Measurements from ENCODE around the gene KRT16.
"Not testable (repeated sequence)": the region's sequence is repeated elsewhere in the genome, so short reads cannot be mapped to it uniquely, and the experiment has no call there.

Gene KRT16

DNA sequence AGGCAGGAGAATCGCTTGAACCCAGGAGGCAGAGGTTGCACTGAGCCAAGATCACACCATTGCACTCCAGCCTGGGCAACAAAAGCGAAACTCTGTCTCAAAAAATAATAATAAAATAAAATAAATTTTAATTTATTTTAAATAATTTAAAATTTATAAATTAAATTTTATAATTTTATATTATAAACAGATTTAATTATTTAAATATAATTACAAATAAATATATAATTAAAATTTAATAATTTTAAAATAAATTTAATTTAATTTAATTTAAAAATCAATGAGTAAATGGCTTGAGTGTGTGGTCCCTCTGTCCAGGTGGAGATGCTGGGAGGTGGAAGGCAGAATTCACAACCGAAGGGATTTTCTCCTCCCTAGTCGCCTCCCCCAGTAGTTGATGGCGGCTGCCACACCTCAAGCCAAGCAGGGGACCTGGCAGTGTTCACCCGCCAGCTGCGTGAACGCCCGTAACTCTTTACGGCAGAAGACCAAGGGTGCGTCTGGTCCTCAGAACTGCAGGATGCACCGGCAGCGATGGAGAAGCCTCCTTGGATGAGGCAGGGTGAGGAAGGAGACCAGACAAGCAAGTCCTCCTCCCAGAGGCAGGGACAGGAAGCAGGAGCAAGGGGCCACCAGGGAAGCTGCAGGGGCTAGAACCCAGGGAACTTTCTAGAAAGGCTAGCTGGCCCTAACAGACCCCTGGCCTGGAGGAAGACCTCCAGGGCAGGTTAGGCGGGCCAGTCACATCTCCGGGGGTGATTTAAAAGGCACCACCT, 34.7 kb upstream of the KRT16 start:
- no peak for DNase-seq

DNA sequence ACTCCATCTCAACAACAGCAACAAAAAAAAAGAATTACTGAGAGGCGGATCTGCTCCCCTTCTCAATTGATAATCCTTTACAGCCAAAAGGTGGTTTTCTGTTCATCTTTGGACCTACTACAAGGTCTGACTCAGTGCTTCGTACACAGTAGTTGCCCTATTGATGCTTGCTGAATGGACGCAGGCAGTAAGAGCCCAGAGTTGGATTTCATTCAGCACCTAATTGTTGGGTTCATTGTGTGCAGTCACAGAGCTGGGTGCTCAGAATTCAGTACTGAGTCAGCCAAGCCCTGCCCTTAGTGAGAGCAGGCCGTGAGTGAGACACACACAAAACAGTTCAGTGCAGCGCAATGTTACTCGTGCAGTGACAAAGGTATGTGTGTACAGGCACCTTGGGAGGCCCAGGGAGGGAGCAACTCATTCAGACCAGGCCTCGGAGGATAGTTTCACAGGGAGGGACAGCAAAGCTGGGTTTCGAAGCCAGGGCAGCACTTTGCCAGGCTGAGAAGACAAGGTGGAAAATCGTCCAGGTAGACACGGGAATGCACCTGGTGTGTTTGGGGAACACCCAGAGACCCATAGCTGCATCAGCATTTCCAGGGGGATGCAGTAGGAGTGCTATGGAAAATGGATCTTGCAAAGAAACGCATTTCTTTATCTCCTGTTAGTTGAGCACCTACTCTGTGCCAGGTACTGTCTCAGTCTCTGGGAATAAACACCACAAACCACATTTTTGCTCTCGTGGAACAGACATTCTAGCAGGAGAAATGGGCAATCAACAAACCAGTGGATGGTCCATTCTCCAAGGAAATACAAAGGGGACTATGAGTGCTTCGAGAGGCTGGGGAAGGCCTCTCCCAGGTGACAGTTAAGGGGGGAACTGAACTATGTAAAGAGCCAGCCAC, 29.9 kb upstream of the KRT16 start:
- DNase-seq = no peak

DNA sequence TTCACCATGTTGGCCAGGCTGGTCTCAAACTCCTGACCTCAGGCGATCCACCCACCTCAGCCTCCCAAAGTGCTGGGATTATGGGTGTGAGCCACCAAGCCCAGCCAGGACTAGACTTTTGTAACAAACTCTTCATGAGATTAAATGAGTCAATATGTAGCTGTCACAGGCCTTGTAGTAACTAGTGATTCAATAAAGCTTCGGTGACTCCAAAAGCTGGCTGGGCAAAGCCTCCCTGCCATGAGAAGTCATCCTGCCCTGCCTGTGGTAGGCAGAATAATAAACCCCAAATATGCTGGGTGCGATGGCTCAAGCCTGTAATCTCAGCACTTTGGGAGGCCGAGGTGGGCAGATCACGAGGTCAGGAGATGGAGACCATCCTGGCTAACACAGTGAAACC, 28.0 kb upstream of the KRT16 start:
- not testable (repeated sequence) for DNase-seq

DNA sequence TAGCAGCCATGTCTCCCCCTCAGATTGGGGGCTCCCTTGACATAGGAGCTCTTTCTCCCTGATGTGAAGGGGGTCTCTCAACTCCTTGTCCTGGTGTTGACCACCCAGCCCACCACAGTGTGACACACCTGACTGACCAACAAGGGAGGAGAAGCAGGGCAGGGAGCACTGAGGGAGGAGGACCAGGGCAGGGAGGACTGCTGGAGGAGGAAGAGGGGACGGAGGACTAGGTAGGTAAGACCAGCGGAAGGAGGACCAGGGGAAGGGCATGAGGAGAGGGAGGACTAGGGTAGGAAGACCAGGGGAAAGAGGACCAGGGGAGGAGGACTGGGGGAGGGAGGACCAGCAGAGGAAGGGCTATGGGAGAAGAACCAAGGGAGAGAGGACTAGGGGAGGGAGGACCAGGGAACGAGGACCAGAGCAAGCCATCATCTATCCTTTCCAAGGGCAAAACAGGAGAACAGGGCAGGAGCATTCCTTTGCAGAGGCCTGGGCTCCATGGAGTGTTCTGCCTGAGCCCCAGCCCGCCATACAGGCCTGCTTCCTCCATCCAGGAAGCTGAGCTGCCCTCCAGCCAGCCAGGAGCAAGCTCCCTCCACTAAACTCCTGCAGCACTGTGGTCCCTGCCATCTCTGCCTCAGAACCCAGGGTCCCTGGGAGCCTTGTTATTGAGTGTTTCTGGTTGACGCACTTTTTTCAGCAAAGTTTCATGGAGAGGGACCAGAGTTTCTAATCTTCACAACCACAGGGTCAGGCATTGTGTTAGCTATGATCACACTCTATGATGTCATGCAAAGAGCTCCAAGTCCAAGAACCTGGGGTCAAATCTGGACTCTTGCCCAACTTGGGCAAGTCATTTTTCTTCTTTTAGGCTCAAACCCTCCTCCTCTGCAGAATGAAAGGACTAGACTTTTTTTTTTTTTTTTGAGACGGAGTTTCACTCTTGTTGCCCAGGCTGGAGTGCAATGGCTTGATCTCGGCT, 27.2 kb upstream of the KRT16 start:
- DNase-seq = no peak

DNA sequence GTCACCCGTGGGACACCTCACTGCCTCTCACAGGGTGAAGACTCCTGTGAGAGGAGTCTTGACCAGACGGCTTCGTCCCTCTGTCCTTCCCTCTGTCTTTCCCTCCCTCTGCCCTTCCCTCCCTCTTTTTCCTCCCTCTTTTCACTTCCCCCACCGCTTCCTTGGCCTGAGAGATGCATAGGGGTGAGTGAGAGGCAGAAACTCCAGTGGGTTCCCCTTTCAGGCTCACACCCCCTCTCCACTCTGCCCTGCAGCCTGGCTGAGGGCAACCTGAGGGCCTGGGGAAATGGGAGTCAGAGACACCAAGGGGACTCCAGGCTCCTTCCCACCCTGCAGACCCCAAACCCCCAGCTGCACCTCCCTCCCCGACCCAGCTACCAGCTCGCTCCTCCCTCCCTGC, 26.4 kb upstream of the KRT16 start:
- DNase-seq = no peak

DNA sequence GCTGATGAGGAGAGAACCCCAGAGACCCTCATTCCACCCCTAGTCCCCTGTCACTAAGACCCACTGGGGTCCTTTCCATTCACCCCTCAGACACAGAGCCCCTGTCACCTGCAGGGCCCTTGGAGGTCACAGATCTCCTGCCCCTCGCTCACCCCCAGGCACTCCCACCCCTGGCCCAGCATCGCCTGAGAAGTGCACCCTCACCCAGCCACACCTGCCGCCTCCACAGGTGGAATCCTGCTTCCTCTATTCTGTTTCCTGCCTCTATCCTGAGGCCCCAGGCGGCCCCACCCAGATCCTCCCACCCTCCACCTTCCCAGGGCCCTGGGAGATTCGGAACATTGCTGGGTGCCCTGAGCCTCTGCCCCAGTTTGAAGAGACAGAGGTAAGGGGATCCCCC, 25.6 kb upstream of the KRT16 start:
- DNase-seq = no peak

DNA sequence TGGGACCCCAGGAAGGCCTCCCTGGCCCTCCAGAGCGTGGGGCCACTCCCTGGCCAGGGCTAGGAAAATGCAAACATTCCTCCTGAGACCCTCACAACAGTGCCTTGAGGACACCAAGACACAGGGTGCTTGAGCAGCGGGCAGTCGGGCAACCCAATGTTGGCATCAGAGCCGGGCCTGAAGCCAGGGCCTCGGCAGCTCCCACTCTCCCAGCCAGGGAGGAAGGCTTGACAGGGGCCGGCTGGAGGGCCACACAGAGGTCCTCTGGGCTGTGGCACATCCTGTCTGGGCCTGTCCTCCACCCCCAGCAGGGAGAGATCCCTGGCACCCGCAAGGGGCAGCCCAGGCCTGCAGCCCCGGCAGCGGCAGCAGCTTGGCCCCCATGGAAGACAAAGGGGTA, 24.1 kb upstream of the KRT16 start:
- no peak for DNase-seq

DNA sequence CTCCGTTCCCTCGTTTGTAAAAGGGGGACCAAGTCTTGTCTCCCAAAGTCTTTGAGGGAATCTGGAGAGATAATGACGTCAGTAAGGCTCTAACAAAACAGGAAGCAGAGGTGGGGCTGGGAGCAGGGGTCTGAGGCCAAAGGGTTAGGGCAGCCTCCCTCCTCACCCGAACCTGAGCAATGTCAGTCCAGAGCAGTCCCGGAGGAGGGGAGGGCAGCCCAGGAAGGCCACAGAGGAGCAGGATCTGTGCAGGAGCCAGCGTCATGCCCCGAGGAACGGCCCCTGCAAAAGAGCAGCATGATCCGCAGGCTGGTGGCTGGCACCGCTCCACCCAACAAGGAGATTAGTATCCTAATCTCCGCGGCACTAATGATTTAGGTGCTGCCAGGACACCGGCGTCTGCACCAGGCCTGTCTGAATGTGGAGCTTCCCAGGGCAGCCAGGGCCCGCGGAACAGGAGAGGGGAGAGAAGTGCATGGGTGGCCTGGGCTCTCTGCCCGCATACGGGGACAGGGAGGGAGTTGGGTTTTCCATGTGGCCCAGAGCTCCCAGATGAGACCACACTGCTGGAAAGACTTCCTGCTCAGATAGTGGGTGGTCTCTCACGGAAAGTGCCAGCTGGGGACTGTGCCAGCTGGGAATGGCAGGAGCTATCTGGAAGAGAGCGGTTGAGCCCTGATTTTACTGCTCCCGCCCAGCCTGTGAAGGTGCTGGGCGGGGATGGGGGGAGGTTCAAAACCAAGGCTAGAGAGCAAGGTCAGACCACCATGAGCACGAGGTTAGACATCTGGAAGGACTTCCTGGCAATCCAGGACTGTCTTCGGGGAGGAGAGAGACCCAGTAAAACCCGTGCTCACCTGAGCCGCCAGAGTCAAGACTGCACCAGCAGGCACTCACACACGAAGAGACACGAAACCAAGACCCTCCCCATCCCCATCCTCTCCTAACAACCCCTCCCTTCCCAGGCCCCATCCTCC, 22.8 kb upstream of the KRT16 start:
- no peak for DNase-seq

DNA sequence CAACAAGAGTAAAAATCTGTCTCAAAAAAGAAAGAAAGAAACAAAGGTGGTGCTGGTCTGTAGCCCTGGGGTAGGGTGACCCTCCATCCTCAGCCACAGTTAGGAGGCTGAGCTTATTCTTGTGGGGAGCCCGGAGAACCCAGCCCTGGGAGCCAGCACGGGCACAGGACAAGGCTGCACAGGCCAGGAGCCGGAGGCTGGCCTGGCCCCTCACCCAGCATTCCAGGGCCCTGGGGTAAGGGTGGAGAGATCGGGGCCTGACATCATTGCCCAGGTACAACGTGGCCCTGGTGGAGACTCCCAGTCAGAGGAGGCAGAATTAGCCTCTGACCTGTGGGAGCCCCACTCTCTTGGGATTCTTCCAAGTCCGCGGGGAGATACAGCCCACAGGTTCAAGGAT, 22.1 kb upstream of the KRT16 start:
- no peak for DNase-seq

DNA sequence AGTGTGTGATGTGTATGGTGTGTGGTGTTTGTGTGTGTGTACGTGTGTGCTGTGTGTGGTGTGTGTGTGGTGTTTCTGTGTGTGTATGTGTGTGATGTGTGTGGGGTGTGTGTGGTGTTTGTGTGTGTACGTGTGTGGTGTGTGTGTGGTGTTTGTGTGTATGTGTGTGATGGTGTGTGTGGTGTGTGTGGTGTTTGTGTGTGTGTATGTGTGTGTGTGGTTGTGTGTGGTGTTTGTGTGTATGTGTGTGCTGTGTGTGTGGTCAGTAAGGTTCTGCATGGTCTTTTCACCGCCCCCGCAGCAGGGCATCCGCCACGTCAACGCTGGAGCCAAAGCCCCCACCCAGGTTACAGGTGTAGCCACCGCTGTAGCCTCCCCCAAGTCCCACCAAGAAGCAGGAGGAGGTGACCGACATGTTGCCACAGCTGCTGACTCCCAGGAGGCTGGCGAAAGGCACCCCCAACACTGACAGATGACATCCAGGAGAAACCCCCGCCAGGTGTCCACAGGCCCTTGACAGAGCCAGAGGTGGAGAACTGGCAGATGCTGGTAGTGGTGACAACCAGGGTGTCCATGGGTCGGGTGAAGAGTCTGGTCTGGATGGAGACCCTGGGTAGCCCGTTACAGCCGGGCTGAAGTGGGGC, 21.1 kb upstream of the KRT16 start:
- DNase-seq = peak in 1 of 5 experiments; percentile 24

DNA sequence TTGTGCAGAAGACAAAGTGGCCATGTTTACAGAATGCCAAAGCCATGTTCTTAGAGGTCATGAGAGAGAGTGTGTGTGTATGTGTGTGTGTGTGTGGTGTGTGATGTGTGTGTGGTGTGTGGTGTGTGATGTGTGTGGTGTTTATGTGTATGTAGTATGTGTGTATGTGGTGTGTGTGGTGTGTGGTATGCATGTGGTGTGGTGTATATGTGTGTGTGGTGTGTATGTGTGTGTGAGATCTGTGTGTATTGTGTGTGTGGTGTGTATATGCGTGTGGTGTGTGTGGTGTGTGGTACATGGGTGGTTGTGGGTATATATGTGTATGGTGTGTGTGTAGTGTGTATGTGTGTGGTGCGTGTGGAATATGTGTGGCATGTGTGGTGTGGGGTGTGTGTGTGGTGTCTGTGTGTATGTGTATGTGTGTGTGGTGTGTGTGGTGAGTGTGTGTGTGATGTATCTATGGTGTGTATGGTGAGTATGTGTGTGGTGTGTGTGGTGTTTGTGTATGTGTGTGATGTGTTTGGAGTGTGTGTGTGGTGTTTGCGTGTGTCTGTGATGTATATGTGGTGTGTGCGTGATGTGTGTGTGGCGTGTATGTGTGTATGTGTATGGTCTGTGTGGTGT, 20.0 kb upstream of the KRT16 start:
- DNase-seq = no peak

DNA sequence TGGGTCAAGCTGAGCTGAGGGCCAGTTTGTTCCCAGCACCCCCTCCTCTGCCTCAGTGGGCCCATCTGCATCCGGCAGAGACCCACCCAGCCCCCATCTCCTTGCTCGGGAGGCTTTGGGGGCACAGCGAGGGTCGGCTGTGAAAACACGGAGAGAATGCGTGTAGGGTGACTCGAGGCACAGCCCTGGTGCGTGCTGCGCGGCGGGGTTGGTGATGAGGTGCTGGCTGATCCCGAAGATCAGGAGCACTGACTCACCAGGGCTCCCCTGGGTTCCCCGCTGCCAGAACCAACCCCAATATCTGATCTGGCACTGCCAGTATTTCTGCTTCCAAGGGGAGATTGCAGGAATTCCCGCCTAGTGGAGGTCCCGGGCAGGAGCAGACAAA, 19.3 kb upstream of the KRT16 start:
- DNase-seq = no peak

DNA sequence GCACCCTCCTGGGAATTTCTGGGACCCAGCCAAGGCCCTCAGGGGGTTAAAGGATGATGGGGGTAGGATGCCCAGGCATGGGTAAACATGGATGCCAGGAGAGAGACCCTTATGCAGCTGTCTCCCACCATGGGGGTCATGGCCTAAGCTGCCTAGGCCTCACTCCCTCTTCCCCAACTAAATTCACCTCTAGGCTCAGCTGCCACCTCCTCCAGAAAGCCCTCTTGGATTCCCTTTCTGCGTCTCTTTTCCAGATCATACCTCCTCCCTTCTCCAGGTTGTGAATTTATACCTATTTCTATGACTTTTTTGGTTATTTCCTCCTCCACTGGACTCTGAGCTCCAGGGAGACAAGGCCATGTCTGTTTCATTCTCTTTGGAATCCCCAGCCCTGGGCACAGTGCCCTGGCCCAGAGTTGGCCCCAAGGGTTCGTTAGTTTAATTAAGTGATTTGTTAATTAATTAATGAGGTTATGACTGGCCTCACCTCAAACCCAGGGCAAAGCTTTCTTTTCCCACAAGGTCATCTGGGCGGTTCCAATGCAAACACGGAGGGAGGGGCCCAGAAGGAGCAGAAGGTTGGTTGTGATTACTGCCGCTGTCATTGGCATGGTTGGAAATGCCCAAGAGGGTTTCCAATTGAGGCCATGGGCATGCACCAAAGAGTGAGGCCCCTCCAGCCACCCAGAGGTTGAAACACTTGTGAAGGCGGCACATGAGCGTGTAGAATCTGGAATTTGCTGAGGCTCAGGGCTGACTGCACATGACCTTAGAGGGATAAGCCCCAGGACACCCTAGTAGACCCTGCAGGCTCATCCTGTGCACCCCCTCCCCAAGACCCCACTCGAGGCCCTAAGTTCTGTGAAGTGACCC, 18.7 kb upstream of the KRT16 start:
- no peak for DNase-seq

DNA sequence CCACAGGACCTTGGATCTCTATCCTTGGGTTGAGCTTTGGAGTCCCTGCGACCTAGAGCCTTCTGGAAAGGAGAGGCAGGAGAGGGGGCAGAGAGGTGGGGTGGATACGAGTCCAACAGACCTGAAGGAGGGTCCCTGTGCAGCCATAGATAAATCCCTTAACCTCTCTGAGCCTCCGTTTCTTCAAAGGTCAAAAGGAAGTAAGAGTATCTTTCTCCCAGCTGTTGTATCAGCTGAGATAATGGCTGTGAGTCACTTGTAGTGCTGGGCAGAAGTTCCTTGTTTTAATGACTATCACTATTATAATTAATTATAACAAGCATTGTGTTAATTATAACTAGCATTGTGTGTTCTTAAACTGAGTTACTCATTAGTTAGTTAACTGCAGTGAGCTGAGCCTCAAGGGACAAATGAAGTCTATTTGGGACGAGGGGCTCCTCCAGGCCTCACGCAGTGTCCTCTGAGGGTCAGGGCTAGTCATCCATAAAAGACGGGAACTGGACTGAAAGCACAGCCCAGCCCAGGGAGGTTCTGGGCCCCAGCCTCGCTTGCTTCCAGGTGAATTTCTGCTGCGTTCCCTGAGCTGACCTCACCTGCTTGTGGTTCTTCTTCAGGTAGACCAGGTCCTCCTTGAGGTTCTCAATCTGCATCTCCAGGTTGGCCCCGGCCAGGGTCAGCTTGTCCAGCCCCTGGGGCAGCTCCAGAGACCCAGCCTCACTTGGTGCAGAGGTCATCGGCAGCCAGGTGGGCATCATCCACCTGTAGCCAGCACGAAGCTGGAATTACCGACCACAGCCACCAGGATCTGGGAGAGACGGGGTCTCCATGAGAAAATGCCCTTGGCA, 17.5 kb upstream of the KRT16 start:
- DNase-seq = no peak

DNA sequence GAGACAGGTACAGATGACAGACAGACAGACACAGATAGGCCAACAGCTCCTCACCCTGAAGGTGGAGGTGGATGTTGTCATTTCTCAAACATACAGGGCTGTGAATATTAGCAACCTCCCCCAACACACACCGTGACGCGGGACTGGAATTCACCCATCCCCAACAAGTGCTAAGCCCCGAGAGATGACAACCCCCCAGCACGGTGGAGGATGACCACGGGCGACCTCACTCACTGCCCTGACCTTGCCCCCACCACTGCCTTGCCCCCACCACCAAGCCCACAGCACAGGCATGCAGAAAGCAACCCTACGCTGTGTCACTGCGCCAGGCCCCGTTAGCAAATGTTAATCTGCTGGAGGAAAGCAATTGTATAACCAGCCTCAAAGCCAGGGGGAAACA, 16.7 kb upstream of the KRT16 start:
- no peak for DNase-seq

DNA sequence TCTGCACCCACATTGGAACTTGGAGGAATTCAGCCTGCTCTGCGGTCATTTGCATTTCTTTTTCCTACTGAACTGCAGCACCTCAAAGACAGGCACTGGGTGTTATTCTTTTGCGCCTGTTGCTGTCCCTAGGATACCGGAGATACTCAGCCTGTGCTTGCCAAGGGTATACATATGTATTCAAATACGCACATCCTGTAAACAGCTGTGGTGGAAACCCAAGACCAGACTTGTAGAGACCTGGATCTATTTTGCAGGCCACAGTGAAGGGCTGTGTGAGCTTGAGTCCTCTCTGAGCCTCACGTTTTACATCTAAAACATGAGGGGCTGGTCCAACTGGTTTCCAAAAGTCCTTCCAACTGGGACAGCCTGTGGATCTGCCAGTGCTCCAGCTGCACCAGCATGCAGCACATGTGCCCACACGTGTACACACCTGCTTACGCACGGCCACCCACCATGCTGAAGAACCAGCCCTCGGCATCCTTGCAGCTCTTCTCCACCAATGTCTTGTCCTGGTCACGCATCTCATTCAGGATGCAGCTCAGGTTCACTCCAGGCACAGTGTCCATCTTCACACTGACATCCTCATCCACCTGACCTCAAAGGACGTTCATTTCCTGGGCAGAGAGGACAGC, 16.2 kb upstream of the KRT16 start:
- DNase-seq = not testable (repeated sequence)

DNA sequence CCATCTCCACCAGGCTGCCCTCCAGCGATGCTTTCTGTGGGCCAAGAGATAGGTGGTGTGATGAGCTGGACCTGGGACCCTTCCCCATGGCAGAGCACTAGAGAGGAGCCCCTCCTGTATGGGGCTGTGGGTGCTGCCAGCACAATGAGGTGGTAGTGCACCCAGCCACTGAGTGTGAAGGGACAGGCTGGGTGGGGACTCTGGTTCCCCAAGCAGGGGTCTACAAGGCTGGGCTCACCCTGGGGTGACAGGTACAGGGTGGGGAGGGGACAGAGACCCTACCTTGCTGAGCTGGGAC, 15.5 kb upstream of the KRT16 start:
- DNase-seq = not testable (repeated sequence)

Data from T-helper 2 cell (primary cell).